NCI-H187 (cell line): ENCODE measurements around the gene AJUBA.
"Not testable (repeated sequence)": the region's sequence is repeated elsewhere in the genome, so short reads cannot be mapped to it uniquely, and the experiment has no call there.

Experiments used
- DNase-seq, 2 experiments: peaks; one replicate each; lab custom pipeline; 2025; lab: John Stamatoyannopoulos, UW

AJUBA gene

GRCh38 chr14:23006188-23006534 is 23.8 kb upstream of the AJUBA start:
- DNase-seq = no peak

- DNase-seq = no peak
Measured at GRCh38 chr14:23005451-23006187, 23.3 kb upstream of the AJUBA start.

DNA sequence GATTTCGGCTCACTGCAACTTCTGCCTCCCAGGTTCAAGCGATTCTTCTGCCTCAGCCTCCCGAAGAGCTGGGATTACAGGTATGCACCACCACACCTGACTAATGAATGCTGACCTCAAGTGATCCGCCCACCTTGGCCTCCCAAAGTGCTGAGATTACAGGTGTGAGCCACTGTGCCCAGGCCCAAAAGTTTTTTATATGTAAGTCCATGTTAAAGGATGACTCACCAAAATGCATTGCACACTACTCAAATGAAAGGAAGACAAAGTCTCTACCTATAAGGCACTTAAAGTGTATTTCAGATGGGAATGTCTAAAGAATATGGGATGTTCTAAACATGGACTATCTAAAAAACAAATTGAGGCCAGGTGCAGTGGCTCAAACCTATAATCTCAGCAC is 21.9 kb upstream of the AJUBA start:
- DNase-seq = not testable (repeated sequence)

- DNase-seq = no peak
Measured at GRCh38 chr14:23002592-23002991, 20.2 kb upstream of the AJUBA start.

- no peak for DNase-seq
Measured at GRCh38 chr14:23000860-23001259, 18.5 kb upstream of the AJUBA start.

DNA sequence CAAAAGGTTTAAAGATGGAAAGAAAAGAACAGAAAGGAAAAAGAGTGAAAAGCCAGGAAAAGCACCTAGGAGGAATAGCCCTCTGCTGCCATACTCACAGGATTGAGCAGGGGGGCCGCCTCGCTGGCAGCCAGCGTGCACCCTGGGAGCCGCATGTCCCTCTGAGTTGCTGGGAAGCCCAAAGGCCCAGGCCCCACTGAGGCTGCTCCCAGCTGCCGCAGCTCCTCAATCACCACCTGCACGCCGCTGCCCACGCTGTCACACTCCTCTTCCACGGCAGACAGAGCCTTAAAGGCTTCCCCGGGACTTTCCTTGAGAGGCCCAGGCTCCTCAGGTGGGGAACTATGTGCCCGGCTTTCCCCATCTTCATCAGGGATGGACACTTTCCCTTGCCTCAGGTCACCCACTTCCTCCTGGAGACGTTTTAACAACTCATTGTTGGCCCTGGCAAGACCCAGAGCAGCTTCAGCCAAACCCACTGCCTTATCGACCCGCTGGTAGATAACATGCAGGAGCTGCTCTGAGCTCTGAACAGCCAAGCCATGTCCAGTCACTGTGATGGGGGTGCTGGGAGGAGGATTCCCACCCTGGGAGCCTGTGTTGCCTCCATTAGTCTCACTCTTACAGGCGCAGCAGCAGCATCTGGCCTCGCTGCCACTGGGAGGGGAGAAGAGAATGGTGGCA is 16.1 kb upstream of the AJUBA start:
- DNase-seq = no peak

DNA sequence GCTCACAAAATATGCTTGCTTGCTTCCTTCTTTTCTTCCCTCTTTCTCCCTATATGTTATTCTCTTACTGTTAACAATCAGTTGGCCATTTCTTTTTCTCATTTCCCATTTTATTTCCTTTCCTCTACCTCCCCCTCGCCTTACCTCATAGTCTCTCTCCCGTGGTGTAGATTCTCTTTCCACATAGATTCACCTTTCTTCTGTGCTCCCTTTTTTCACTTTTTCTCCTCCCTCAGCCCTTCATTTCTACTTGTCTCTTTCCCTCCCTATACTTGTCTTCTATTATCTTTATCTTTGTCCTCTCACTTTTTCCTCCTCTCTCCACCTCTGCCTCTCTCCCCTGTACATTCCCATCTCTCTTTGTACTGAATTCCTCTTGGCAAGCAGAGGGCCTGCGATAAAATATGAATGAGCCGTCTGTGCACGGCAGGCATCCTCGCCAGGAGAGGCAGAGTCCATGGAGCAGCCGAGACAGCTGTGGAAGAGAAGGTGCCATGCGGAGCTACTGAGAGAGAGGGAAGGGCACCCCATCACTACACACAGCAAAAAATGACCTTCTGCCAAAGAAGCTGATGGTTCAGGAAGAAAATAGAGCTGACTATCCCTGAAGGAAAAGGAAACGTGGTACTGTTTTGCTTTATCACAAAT is 15.4 kb upstream of the AJUBA start:
- DNase-seq = no peak

DNA sequence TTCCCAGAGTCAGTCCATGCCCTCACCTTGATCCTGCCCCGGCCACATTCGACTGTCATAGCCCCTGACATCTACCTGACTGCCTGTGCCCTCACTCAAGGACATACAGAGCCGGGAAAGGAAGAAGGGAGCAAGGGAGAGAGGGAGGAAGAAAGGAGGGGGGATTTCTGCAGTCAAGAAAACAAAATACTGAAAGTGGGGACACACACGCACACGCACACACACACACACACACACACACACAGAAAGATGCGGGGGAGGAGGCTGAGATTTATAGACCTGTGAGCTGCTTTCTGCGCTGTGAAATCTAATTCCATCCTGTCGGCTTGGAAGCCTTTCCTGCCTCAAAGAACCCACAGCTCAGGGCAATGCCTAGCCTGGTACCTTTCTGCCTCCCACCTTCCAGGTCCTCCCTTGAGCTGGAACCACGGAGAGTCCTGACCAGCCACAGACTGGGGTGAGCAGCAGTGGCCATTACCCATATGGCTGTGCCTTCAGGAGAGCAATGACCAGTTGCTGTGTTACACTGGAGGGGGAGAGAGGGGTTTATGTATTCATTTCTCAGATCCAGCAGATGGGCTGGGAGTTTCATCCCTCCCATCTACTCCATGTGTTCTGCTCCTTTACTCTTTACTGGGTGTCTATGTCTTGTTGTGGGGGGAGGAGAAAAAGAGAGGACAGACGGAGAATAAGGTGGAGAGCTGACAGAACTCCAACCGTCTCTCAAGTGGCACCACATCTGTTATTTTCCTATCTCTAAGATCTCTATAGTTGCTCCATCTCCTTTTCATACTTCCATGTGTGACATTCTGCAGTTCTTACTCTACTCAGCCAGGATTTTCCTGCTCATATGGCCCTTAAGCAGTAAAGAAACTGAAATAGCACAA is 14.7 kb upstream of the AJUBA start:
- no peak for DNase-seq

- DNase-seq = no peak
Measured at GRCh38 chr14:22995889-22996625, 13.7 kb upstream of the AJUBA start.

- DNase-seq = no peak
Measured at GRCh38 chr14:22994762-22995275, 12.5 kb upstream of the AJUBA start.

DNA sequence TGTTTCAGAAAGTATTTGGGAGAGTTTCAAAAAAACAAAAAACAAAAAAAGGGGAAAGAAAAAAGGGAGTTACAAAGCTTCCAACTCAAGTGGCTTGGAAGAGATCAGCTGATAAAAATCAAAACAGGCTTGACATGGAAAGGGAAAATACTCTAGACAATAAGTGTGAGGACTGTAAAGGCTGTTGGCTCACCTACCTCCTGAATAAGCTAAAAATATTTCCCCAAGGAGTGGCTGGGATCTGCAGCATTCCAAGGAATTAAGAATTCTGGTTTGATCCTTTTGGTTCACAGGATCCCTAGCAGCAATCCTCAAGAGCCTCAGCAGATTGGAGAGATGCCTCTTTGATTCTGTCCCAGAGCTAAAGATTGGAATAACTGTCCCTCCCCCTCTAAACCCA is 11.2 kb upstream of the AJUBA start:
- DNase-seq = no peak

DNA sequence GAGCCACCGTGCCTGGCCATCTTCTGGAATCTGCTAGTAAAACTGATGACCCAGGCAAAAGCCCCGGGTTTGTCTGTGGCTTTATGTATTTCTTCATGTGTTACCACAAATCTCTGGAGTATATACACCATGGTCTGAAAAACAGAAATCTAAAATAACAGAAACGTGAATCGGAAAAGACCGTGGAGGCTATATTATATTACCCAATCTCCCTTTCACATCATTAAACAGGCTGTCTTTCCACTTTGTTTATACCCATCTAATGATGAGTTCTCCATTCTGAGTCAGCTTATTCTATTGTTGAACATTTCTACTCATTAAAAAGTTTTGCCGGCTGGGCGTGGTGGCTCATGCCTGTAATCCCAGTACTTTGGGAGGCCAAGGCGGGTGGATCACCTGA is 9.5 kb upstream of the AJUBA start:
- no peak for DNase-seq

GRCh38 chr14:22987291-22987690 is 4.9 kb upstream of the AJUBA start:
- no peak for DNase-seq

DNA sequence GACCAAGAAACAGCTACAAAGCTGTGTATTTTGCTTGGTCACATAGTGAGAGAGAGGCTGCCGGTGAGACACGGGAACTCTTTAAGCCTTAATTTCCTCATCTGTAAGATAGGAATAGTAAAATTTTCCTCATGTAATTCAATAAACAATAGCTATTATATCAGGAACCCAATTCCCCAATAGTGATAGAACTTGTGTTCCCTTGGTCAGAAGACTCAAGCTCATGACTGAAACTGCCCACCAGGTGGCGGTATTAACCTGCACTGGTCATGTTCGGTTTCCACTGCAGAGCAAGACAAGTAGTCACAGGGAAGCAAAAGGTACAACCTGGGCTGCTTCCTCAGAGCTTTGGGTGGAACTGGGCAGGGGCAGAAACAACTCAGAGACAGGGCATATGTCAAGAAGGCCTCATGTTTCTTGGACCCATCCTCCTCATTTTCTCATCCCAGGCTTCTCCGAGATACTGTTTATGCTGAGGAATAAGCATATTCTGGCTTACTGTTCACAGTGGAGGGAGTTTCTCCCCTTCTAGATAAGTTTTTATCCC is 4.2 kb upstream of the AJUBA start:
- peak; percentile 71 to 76 for DNase-seq

DNA sequence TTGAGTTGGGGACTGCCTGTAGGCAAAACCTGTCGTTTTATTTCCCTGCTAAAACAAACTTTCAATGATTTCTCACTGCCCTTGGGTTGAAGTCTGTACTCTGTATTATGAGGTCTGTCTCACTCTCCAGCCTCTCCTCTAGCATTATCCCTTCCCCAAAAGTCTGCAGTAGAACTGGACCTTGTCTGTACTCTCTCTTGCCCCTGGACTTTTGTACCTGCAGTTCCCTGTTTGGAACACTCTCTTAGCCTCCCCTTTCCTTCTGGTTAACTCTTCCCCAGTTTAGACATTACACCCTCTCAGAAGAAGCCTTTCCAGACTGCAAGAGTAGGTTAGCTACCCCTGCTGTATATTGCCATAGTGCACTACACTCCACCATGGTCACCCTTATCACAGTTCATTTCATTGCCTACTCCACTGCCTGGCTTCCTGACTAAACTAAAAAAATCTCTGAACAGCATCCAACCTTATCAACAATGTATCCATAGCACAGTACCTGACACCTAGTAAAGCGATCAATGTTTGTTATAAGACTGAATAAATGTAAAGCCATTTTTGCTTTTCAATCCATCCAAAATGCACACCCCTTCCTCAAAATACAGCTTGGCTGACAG is 3.6 kb upstream of the AJUBA start:
- DNase-seq = no peak

GRCh38 chr14:22984959-22985658 is 2.8 kb upstream of the AJUBA start:
- no peak for DNase-seq

DNA sequence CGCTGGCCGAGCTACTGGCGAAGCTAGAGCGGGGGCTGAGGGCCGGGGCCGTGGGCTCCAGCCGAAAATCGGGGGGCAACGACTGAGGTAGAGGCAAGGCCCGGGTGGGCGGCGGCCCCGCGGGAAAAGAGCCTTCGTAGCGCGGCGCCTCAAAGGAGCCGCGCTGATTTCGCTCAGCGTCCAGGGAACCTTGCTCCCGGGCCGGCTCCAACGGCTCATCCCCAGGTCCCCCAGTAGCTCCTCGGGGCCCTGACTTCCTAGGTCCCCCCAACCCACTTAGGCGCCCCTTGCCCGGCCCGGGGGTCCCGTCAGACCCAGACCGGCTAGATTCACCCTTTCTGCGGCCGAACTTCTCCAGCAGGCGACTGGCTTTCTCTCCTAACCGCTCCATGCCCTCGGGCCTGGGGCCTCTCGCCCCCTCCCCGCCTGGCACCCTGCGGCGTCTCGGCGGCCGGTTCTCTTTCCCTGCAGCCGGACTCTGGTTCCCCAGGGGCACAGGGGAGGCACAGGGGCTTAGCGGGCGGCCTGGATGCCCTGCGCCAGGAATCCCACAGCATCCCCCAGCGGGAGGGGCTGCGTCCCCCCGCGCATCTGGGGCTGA is 375 bp downstream of the AJUBA start:
- no peak for DNase-seq

DNA sequence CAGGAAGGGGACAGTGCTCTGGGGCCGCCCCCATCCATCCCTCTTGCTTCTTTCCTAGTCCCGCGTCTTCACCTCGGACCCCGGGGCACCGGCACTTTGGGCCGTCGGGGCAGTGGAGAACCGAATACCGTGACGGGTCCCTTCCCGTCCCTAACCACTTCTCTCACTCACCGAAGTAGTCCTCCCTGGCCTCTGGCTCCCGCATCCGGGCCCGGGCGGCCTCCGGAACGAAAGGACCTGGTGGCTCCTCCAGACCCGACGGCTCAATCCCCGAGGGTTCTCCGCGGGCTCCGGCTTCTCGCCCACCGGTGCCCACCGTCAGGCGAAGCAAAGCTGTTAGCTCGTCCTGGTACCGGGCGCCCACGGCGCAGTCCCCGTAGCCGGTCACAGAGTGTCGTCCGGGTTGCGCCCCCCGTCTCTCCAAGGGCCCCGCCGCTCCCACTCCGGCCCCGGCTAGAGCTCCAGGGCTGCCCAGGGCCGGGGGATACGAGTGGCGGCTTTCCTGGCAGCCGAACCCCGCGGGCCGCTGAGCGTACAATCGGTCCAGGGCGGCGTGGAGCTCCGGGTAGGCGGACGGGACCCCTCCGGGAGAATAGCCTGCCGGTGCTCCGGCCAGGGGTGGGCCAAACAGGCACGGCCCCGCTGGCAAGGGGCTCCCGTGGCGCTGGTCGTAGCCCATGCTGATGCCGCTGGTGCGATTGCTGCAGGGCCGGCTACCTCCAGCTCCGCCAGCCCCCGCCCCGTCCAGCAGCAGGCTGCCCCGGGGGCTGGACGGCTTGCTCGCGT is 1.1 kb downstream of the AJUBA start:
- no peak for DNase-seq

DNA sequence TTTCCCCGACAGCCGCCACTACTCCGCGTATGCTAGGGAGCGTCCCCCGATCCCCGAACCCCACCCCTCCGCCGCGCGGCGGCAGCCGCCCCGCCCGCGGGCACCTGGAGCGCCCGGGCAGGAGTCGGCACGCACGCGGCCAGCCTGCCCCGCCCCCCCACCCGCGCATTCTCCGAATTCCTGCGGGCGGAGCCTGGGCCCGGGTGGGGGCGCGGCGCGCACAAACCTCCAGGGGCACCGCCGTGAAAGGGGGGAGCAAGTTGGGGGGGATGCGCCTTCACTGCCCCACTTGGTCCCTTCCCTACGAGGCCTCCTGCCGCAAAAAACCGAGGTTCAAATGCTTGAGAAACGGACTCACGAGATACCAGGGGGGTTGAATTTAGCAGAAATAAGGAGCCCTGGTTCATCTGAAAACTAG is 1.7 kb downstream of the AJUBA start:
- DNase-seq = no peak
